ENCODE measurements around the gene KDELR3. TPM values are rescaled to one million over a fixed set of nuclear protein-coding genes. Genes with fewer than 3 reads are reported as not detected.
A peak's percentile ranks its signal among the peaks of the same experiment; 100 is the strongest.

KDELR3 gene
- total RNA-seq, 1 donor from 2014 or later, result 7.1 TPM

DNA sequence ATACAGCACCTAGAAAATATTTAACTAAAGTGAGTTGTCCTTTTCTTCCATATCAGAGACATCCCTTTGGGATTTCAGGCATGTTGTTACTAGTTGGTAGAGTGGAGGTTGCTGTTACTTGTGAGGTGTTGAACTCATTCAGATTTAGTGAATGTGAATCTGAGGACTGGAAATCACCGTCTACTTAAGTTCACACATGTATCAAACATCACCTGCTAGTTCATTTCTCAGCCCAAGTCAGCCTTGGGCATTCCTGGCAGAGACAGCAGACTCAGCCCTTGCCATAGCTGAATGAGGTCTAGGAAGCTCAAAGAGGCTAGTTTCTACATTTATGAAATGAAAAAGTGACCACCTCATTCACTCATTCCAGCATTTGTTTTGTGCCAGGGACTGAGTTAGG, 9.7 kb downstream of the KDELR3 start:
- Histone ChIP-seq H3K27me3 (ENCODE audit: control insufficient read depth, insufficient read depth, low read length) (no peaks in the 10 kb centered on the region), H3K4me3 (ENCODE audit: low read depth, low read length) (no peak overlapping the region), H3K36me3 (ENCODE audit: control insufficient read depth, insufficient read depth, low read length) (peaks cover 2% of the 10 kb centered on the region)
- no peak for TF ChIP-seq CTCF (IDR thresholded peaks at IDR 0.05; ENCODE audit: insufficient read depth, low read length, severe bottlenecking)
- FAIRE-seq (no peak), DNase-seq (ENCODE audit: low read depth) (peak; percentile 82)

DNA sequence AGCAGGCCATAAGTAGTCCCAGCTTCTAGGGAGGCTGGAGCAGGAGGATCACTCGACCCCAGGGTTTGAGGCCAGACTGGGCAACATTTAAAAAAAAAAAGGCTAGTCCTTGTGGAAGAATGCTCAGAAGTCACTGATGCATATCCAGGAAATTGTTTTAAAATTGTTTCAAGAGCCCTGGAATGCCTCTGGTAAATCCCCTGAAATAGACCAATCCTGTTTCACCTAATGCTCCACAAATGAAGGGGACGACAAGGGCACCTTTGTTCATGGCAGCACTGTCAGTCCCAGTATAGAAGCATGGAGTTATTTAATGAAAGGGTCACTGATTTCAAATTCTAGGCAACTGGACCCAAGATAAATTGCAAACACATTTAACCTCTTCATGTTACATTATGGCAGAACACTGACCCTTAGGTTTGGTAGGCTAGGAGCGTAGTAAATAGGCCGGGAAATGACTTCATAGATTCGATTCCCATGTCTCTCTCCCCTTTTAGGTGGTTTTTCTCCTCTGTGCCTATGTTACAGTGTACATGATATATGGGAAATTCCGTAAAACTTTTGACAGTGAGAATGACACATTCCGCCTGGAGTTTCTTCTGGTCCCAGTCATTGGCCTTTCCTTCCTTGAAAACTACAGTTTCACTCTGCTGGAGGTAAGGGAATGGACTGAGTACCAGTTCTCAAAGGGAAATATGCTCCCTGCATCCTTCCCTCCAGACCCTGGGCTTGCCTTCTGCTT, 11.4 kb downstream of the KDELR3 start:
- TF ChIP-seq CTCF (IDR thresholded peaks at IDR 0.05; ENCODE audit: insufficient read depth, low read length, severe bottlenecking), result no peak
- H3K27me3 ChIP-seq (ENCODE audit: control insufficient read depth, insufficient read depth, low read length), result no peaks in the 10 kb centered on the region
- no peak for DNase-seq (ENCODE audit: low read depth)
- FAIRE-seq, result no peak
- H3K4me3 ChIP-seq (ENCODE audit: low read depth, low read length), result no peak overlapping the region
- peaks cover 5% of the 10 kb centered on the region for H3K36me3 ChIP-seq (ENCODE audit: control insufficient read depth, insufficient read depth, low read length)

DNA sequence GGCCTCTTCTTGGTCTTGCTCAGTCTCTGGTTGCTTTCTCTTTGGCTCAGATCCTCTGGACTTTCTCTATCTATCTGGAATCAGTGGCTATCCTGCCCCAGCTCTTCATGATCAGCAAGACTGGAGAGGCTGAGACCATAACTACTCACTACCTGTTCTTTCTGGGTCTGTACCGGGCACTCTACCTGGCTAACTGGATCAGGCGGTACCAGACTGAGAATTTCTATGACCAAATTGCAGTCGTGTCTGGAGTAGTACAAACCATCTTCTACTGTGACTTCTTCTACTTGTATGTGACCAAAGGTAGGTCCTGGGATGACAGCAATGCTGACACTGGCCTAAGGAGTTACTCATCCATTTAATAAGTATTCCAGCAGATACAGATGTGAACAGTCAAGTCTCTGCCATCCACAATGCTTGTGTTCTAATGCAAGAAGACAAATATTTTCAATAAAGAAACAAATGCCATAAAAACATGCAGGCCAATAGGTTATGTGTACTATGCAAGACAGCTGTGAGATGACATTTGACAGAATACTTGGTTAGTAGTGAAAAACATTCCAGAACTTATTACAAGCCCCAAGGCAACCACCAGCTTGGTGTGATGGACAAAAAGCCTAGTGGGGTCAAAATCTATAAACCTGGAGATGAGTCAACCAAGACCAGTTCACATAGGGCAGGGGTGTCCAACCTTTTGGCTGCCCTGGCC, 13.4 kb downstream of the KDELR3 start:
- Histone ChIP-seq H3K36me3 (ENCODE audit: control insufficient read depth, insufficient read depth, low read length) (peaks cover 12% of the 10 kb centered on the region), H3K27me3 (ENCODE audit: control insufficient read depth, insufficient read depth, low read length) (no peaks in the 10 kb centered on the region), H3K4me3 (ENCODE audit: low read depth, low read length) (no peak overlapping the region)
- FAIRE-seq (no peak), DNase-seq (ENCODE audit: low read depth) (no peak)
- TF ChIP-seq CTCF (IDR thresholded peaks at IDR 0.05; ENCODE audit: insufficient read depth, low read length, severe bottlenecking), result no peak

DNA sequence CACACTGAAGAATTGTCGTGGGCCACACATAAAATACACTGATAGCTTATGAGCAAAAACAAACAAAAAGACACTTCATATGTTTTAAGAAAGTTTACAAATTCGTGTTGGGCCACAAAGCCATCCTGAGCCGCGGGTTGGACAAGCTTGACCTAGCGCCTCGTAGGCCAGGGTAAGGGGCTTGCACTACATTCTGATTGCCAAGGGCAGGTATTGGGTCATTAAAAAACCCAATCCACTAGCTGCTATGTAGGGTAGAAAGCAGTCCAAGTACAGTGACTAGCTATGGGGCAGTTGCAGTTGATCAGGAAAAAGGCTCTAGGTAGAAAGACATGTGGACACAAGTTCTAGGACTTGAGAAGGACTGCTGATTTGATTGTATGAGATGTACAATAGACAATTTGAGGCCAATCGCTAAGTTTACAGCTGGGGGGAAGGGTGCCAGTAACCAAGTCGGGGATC, 14.0 kb downstream of the KDELR3 start:
- no peak for DNase-seq (ENCODE audit: low read depth)
- H3K36me3 ChIP-seq (ENCODE audit: control insufficient read depth, insufficient read depth, low read length), result peaks cover 13% of the 10 kb centered on the region
- H3K4me3 ChIP-seq (ENCODE audit: low read depth, low read length), result no peak overlapping the region
- no peaks in the 10 kb centered on the region for H3K27me3 ChIP-seq (ENCODE audit: control insufficient read depth, insufficient read depth, low read length)
- no peak for TF ChIP-seq CTCF (IDR thresholded peaks at IDR 0.05; ENCODE audit: insufficient read depth, low read length, severe bottlenecking)
- FAIRE-seq, result no peak

GRCh38 chr22:38482662-38483308, 14.9 kb downstream of the KDELR3 start:
- TF ChIP-seq CTCF (IDR thresholded peaks at IDR 0.05; ENCODE audit: insufficient read depth, low read length, severe bottlenecking), result no peak
- Histone ChIP-seq H3K4me3 (ENCODE audit: low read depth, low read length) (no peak overlapping the region), H3K27me3 (ENCODE audit: control insufficient read depth, insufficient read depth, low read length) (no peaks in the 10 kb centered on the region), H3K36me3 (ENCODE audit: control insufficient read depth, insufficient read depth, low read length) (peaks cover 15% of the 10 kb centered on the region)
- DNase-seq (ENCODE audit: low read depth), result no peak
- no peak for FAIRE-seq

Data from bronchial epithelial cell (primary cell).